ENCODE measurements around the gene LRG1.

The LRG1 gene

GRCh38 chr19:4524808-4525562, 14.9 kb downstream of the LRG1 start:
- no peak overlapping the region for H3K4me3 ChIP-seq (ENCODE audit: low read depth, low read length)
- no peak for DNase-seq (ENCODE audit: low read depth)
- peak; percentile 95 for TF ChIP-seq CTCF (IDR thresholded peaks at IDR 0.05; ENCODE audit: low read depth, low read length, missing control alignments)

DNA sequence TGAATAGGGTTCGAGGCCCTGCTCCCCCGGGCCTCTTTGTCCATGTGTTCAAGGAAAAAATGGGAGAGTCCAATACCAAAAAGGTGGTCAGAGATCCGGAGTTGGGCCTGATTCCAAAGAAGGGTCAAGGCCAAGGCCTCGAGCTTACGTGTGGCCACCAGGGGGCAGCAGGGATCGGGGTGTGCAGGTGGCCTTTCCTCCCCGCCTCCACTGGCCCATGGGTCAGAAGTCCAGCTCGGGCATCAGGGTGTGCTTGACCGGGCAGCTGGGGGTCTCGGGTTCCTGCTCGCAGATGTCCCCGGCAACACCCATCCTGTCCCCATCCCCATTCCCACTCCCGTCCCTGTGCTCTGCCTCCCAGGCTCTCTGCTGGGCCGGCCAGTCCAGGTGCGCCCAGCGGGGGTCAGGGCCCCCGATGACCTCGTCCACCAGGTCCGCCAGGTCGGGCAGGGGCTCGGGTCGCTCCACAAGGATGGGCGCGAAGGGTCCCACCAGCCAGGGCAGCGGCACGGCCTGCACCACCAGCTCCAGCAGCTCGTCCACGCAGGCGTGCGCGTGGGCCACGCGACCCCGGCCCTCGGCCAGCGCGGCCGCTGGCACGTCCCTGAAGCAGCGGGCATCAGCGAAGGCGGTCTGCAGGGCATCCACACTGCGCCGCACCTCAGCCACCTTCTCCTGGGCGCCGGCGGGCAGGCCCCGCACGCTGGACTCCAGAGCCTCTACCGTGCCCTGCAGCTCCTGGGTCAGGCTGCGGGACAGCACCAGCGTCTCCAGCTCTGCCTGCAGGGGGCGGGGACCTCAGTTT, 16.3 kb downstream of the LRG1 start:
- TF ChIP-seq CTCF (IDR thresholded peaks at IDR 0.05; ENCODE audit: low read depth, low read length, missing control alignments) = peak; percentile 81
- DNase-seq (ENCODE audit: low read depth) = no peak
- H3K4me3 ChIP-seq (ENCODE audit: low read depth, low read length) = no peak overlapping the region

GRCh38 chr19:4522291-4523002, 17.4 kb downstream of the LRG1 start:
- H3K4me3 ChIP-seq (ENCODE audit: low read depth, low read length) = no peak overlapping the region
- TF ChIP-seq CTCF (IDR thresholded peaks at IDR 0.05; ENCODE audit: low read depth, low read length, missing control alignments) = no peak
- DNase-seq (ENCODE audit: low read depth) = no peak

- no peak for DNase-seq (ENCODE audit: low read depth)
- TF ChIP-seq CTCF (IDR thresholded peaks at IDR 0.05; ENCODE audit: low read depth, low read length, missing control alignments) = no peak
- H3K4me3 ChIP-seq (ENCODE audit: low read depth, low read length) = no peak overlapping the region
These were observed 18.0 kb downstream of the LRG1 start for GRCh38 chr19:4521888-4522242.

GRCh38 chr19:4521170-4521887, 18.5 kb downstream of the LRG1 start:
- no peak overlapping the region for H3K4me3 ChIP-seq (ENCODE audit: low read depth, low read length)
- DNase-seq (ENCODE audit: low read depth) = no peak
- TF ChIP-seq CTCF (IDR thresholded peaks at IDR 0.05; ENCODE audit: low read depth, low read length, missing control alignments) = no peak

GRCh38 chr19:4519521-4520277, 20.1 kb downstream of the LRG1 start:
- H3K4me3 ChIP-seq (ENCODE audit: low read depth, low read length) = no peak overlapping the region
- no peak for DNase-seq (ENCODE audit: low read depth)
- no peak for TF ChIP-seq CTCF (IDR thresholded peaks at IDR 0.05; ENCODE audit: low read depth, low read length, missing control alignments)
